ENCODE measurements around the gene UNC5C.

DNA sequence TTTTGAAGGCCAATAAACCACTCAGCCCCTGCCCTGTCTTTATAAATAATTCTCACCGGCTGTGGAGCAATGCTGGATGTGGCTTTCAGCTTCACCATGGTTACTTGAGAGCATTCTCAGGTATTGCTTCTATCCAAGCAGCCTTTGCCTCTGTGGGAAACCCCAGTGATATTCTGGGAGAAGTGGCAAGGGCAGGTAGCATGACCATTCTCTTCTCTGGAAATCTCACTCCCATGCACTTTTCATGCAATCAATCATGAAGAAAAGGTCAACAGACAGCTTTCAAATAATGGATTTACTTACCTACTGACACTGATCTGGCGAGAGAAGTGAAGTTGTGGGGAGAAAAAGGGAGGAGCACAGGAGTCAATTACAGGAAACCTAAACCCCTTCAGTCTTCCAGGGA, 49.5 kb downstream of the UNC5C start:
- TF ChIP-seq CTCF (conservative IDR thresholded peaks at IDR 0.05; ENCODE audit: low read depth, low read length): no peak
- no peak for TF ChIP-seq EZH2 (IDR thresholded peaks at IDR 0.05; ENCODE audit: borderline replicate concordance, low read depth, low read length, poor library complexity, severe bottlenecking)
